Measurements from ENCODE around the gene ZIC4. TPM values are rescaled to one million over a fixed set of nuclear protein-coding genes. Genes with fewer than 3 reads are reported as not detected.

Gene ZIC4
- polyA plus RNA-seq, 1 of the 3 experiments (the other 2 are of a cell fraction): 1.3 TPM

GRCh38 chr3:147361454-147362420 lies 44.6 kb downstream of the ZIC4 start:
- ChIA-PET POLR2A (interaction anchor here (1.3 kb wide), 1 partner anchor 30 kb away, joined by 4 read pairs; no protein-coding TSS in a partner anchor), CTCF (interaction anchor here (0.6 to 2.7 kb wide), 15 partner anchors 8 to 1282 kb away, joined by 3 to 9 read pairs (median 3); no protein-coding TSS in a partner anchor)
- H3K9ac ChIP-seq: no peak overlapping the region
- no peaks in the 10 kb centered on the region for H3K9me3 ChIP-seq
- peak overlapping the region; percentile 38; the same call in 1 of the 2 replicates for H3K4me2 ChIP-seq
- DNase-seq: peak; percentile 59
- H2AFZ ChIP-seq (ENCODE audit: low read depth): no peak overlapping the region
- 11% methylated on average over 10 of the region's 12 CpGs for WGBS (ENCODE audit: low lambda C conversion rate)
- peaks cover 0 to 2% of the 10 kb centered on the region in 2 experiments; a peak in 1 of 4 replicates for H3K4me1 ChIP-seq (ENCODE audit: control insufficient read depth in 1 of 2, insufficient read depth in 2 of 2, low read depth in 1 of 2, low read length in 1 of 2)
- H3K79me2 ChIP-seq (ENCODE audit: insufficient read depth): no peaks in the 10 kb centered on the region
- no peaks in the 10 kb centered on the region for H4K20me1 ChIP-seq (ENCODE audit: insufficient read depth)
- H3K27me3 ChIP-seq (ENCODE audit: insufficient read depth): peaks cover 55% of the 10 kb centered on the region
- no peaks in the 10 kb centered on the region for H3F3A ChIP-seq (replicated peaks; ENCODE audit: insufficient read depth)
- H3K9me2 ChIP-seq: no peaks in the 10 kb centered on the region
- no peaks in the 10 kb centered on the region for H3K36me3 ChIP-seq (replicated peaks in 1 of 2; ENCODE audit: control insufficient read depth in 1 of 2, insufficient read depth in 2 of 2, low read length in 1 of 2)
- H3K27ac ChIP-seq (ENCODE audit: low read depth in 2 of 2, low read length in 1 of 2): no peak overlapping the region
- peak overlapping the region; percentile 0 to 48; a peak in 3 of 4 replicates for H3K4me3 ChIP-seq (ENCODE audit: low read depth in 2 of 2, low read length in 1 of 2)
- TF ChIP-seq RAD21 (IDR thresholded peaks at IDR 0.05; ENCODE audit: low read length) (peak; percentile 43), IRF3 (IDR thresholded peaks at IDR 0.05; ENCODE audit: low read depth, low read length) (no peak), SMC3 (IDR thresholded peaks at IDR 0.05; ENCODE audit: low read depth, low read length) (0 out of 2 replicates have a peak, but pooled peaks have one; percentile 8), CTCF (IDR thresholded peaks at IDR 0.05) (peak; percentile 68), ELF1 (IDR thresholded peaks at IDR 0.05) (no peak), GATA2 (CRISPR knock-in tag; IDR thresholded peaks at IDR 0.05) (no peak), JUND (IDR thresholded peaks at IDR 0.05) (no peak), TCF12 (IDR thresholded peaks at IDR 0.05) (no peak), TAF1 (IDR thresholded peaks at IDR 0.05; ENCODE audit: borderline replicate concordance, low read depth, low read length) (no peak)

DNA sequence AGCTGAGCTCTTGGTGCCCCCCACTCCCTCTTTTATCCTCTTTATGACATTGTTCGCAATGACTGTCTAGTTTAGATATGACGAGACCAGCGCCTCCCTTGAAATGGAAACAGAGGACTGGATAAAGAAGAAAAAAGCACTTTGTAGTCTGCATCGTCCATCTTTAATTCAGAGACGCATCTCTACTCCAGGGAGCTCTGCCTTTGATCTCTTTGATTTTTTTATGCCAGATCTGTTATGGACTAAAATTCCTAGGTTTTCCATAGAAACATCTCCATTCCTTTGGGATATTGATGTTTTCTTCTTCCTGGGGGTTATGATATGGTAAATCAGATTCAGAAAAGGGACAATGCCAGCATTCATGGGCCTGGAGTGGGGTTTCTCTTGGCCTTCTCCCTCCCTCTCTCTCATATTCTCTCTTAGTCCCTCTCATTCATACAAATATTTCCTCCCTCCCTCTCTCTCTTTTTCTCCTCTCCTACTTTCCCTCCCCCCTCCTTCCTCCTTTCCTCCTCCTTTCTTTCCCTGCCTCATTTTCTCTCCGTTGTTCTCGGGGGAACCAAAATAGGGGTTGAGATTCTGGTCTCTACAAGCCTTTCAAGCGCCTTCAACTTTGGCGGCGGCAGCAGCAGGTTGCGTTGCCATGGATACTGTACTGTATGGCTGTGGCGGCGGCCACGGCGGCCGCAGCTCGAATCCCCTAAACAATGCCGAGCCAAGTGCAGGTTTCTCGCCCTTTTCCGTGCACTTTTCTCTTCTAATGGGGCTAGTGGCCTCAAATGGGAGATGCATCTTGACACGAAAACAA lies 45.5 kb downstream of the ZIC4 start:
- Histone ChIP-seq H3F3A (replicated peaks; ENCODE audit: insufficient read depth) (no peaks in the 10 kb centered on the region), H3K4me3 (ENCODE audit: low read depth in 2 of 2, low read length in 1 of 2) (peak overlapping the region in 1 of 2 experiments; percentile 0; a peak in 2 of 4 replicates), H3K9ac (no peak overlapping the region), H3K9me3 (no peaks in the 10 kb centered on the region), H2AFZ (ENCODE audit: low read depth) (no peak overlapping the region), H4K20me1 (ENCODE audit: insufficient read depth) (no peaks in the 10 kb centered on the region), H3K9me2 (no peaks in the 10 kb centered on the region), H3K27me3 (ENCODE audit: insufficient read depth) (peaks cover 63% of the 10 kb centered on the region), H3K4me1 (ENCODE audit: control insufficient read depth in 1 of 2, insufficient read depth in 2 of 2, low read depth in 1 of 2, low read length in 1 of 2) (peaks cover 0 to 2% of the 10 kb centered on the region in 2 experiments; a peak in 1 of 4 replicates), H3K4me2 (peak overlapping the region; percentile 38; the same call in 1 of the 2 replicates), H3K36me3 (replicated peaks in 1 of 2; ENCODE audit: control insufficient read depth in 1 of 2, insufficient read depth in 2 of 2, low read length in 1 of 2) (no peaks in the 10 kb centered on the region), H3K27ac (ENCODE audit: low read depth in 2 of 2, low read length in 1 of 2) (no peak overlapping the region), H3K79me2 (ENCODE audit: insufficient read depth) (no peaks in the 10 kb centered on the region)
- DNase-seq: peak; percentile 62
- 29% methylated on average over 21 of the region's 21 CpGs for WGBS (ENCODE audit: low lambda C conversion rate)
- CTCF ChIA-PET: interaction anchor here (0.6 to 2.7 kb wide), 13 partner anchors 9 to 1282 kb away, joined by 3 to 9 read pairs (median 3); no protein-coding TSS in a partner anchor
- POLR2A ChIA-PET: interaction anchor here (1.3 kb wide), 1 partner anchor 31 kb away, joined by 4 read pairs; no protein-coding TSS in a partner anchor
- TF ChIP-seq PBX3 (IDR thresholded peaks at IDR 0.05) (no peak), SMC3 (IDR thresholded peaks at IDR 0.05; ENCODE audit: low read depth, low read length) (no peak), RFX5 (IDR thresholded peaks at IDR 0.05; ENCODE audit: low read length) (no peak), REST (IDR thresholded peaks at IDR 0.05; ENCODE audit: low read depth, low read length) (no peak)
- TF ChIP-seq, protein P1, sequence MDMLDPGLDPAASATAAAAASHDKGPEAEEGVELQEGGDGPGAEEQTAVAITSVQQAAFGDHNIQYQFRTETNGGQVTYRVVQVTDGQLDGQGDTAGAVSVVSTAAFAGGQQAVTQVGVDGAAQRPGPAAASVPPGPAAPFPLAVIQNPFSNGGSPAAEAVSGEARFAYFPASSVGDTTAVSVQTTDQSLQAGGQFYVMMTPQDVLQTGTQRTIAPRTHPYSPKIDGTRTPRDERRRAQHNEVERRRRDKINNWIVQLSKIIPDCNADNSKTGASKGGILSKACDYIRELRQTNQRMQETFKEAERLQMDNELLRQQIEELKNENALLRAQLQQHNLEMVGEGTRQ (IDR thresholded peaks at IDR 0.05; ENCODE audit: borderline replicate concordance, low read depth, low read length): no peak
